ENCODE results near the gene TMEM52B.

The TMEM52B gene

DNA sequence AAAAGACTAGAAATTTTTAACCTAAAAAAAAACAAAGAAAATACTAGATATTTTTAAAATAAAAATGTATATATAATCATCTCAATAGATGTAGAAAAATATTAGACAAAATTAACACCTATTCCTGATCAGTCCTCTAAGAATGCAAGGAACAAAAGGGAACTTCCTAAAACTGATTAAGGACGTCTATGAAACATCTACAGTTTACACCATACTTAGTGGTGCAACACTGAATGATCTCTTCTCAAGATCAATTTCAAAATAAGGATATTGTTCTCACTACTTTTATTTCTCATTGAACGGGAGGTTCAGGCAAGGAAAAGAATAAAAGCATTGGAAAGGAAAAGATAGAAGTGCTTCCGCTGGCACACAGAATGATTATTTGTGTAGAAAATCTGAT lies 22.9 kb upstream of the TMEM52B start:
- TF ChIP-seq, protein P1, sequence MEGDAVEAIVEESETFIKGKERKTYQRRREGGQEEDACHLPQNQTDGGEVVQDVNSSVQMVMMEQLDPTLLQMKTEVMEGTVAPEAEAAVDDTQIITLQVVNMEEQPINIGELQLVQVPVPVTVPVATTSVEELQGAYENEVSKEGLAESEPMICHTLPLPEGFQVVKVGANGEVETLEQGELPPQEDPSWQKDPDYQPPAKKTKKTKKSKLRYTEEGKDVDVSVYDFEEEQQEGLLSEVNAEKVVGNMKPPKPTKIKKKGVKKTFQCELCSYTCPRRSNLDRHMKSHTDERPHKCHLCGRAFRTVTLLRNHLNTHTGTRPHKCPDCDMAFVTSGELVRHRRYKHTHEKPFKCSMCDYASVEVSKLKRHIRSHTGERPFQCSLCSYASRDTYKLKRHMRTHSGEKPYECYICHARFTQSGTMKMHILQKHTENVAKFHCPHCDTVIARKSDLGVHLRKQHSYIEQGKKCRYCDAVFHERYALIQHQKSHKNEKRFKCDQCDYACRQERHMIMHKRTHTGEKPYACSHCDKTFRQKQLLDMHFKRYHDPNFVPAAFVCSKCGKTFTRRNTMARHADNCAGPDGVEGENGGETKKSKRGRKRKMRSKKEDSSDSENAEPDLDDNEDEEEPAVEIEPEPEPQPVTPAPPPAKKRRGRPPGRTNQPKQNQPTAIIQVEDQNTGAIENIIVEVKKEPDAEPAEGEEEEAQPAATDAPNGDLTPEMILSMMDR (IDR thresholded peaks at IDR 0.05; ENCODE audit: low read length, missing control alignments), result no peak
- H3K4me3 ChIP-seq (replicated peaks; ENCODE audit: low read depth, low read length), result no peak overlapping the region
- no peak for DNase-seq (ENCODE audit: low read depth)

DNA sequence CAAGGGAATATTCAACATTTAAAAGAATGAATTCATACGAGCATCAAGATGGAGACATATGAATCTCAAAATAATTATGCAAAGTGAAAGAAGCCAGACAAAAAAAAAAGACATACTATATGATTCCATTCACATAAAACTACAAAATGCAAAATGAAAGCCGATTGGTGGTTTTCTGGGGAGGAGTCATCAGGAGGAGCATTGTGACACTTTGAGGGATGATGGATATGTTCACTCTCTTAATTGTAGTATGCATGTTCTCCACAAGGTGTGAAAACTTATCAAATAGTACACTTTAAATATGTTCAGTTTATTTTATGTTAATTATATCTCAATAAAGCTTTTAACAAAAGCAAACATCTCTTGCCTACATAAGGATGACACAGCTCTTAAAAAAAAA lies 20.4 kb upstream of the TMEM52B start:
- no peak for DNase-seq (ENCODE audit: low read depth)
- H3K4me3 ChIP-seq (replicated peaks; ENCODE audit: low read depth, low read length), result no peak overlapping the region
- TF ChIP-seq, protein P1 (IDR thresholded peaks at IDR 0.05; ENCODE audit: low read length, missing control alignments), result no peak

DNA sequence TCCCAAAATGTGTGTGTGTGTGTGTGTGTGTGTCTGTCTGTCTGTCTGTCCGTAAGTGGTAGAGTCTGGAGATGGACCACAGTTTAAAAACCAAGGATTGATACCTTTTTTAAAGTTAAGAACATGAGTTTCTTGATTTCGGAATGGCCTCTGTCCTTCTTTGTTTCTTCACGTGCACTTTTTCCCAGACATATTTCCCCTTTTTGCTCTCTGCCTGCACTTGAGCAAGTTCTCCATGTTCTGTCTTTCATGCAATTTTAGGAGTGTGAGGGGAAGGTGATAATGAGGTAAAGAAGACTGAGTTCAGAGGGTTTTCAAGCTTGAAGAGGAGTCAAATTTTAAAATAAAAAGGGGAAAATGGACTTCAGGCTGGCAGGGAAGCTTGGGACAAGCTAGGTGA lies 19.6 kb upstream of the TMEM52B start:
- TF ChIP-seq, protein P1 (IDR thresholded peaks at IDR 0.05; ENCODE audit: low read length, missing control alignments), result no peak
- H3K4me3 ChIP-seq (replicated peaks; ENCODE audit: low read depth, low read length), result no peak overlapping the region
- DNase-seq (ENCODE audit: low read depth), result no peak

DNA sequence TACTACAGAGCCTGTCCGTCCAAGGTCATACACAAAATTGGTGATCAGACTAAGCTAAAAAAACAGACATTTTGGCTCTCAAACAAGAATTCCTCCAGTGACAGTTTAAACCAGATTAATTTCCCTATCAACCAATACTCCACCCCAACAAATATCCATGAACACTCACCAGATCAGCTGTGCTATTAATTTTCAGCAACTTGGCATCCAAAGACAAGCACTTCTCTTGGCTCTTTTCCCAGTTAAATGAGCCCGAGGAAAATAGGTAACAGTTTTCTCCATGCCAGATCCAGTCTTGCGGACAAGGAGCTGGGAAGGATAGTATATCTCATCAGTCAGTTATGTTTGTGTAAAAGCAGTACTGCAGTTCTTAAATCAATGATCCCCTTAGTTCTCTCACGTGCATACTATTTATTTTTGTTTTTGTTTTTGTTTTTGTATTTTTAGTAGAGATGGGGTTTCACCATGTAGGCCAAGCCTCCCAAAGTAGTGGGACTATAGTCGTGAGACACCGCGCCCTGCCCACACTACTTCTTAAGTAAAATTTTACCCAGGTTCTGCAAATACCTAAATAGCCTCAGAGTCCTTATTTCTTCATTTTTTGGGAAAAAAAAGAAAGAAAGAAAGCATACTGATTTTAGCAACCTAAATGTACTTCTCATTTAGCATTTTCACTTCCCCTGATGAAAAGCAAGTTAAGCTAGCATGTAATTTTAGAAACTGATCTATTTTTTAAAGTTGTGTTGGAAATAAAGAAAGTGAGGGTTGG lies 18.0 kb upstream of the TMEM52B start:
- H3K4me3 ChIP-seq (replicated peaks; ENCODE audit: low read depth, low read length), result no peak overlapping the region
- TF ChIP-seq, protein P1 (IDR thresholded peaks at IDR 0.05; ENCODE audit: low read length, missing control alignments), result no peak
- DNase-seq (ENCODE audit: low read depth), result no peak

DNA sequence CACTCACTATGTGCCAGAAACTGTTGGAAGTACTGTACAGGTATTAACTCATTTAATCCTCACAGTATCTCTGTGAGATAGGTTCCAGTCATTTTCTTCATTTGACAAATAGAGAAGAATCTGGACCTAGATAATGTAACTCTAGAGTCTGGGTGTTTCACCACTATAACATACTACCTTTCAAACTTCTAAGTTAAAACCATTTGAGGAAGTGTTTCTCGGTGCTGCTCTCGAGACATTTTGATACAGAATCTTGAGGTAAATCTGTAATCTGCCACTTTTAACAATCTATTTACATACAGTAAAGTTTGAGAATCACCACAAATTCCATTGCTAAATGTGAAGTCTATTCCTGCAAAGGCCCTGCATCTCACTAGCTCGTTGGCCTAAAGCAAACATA lies 15.7 kb upstream of the TMEM52B start:
- no peak for DNase-seq (ENCODE audit: low read depth)
- H3K4me3 ChIP-seq (replicated peaks; ENCODE audit: low read depth, low read length), result no peak overlapping the region
- TF ChIP-seq, protein P1 (IDR thresholded peaks at IDR 0.05; ENCODE audit: low read length, missing control alignments), result no peak

DNA sequence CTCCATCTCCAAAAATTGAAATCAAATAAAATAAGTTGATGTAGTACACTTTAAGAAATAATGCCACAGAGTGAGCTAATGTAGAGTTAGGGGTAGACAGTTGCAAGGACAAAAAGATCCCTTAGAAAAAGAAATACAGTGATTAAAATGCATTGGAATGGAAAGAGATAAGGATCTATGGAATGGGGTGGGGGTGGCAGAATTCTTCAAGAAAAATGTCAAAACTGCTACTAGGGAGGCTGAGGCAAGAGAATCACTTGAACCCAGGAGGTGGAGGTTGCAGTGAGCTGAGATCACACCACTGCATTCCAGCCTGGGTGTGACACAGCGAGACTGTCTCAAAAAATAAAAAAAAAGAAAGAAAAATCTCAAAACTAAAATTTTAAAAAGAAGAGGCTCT lies 13.4 kb upstream of the TMEM52B start:
- no peak for DNase-seq (ENCODE audit: low read depth)
- H3K4me3 ChIP-seq (replicated peaks; ENCODE audit: low read depth, low read length), result no peak overlapping the region
- TF ChIP-seq, protein P1 (IDR thresholded peaks at IDR 0.05; ENCODE audit: low read length, missing control alignments), result no peak

DNA sequence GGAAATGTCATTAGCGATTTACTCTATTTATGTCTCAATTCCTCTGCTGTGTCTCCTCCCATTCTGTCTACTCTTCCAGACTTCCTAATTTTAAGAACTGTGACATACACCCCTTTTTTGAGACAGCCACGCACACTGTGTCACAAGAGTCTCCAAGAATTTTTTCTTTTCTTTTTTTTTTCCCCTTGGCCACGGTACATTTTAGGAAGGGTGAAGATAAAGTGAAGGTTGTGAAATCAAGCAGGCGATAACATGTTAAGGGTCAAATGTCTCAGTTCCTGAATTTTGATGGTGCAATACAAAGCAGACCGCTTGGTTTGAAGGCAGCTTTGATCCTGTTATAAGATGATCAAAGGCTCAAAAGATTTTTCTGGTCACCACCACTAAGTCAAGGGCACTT lies 11.2 kb upstream of the TMEM52B start:
- H3K4me3 ChIP-seq (replicated peaks; ENCODE audit: low read depth, low read length), result no peak overlapping the region
- TF ChIP-seq, protein P1 (IDR thresholded peaks at IDR 0.05; ENCODE audit: low read length, missing control alignments), result no peak
- DNase-seq (ENCODE audit: low read depth), result peak; percentile 32
